ENCODE results near the gene ZC3H12D.

DNA sequence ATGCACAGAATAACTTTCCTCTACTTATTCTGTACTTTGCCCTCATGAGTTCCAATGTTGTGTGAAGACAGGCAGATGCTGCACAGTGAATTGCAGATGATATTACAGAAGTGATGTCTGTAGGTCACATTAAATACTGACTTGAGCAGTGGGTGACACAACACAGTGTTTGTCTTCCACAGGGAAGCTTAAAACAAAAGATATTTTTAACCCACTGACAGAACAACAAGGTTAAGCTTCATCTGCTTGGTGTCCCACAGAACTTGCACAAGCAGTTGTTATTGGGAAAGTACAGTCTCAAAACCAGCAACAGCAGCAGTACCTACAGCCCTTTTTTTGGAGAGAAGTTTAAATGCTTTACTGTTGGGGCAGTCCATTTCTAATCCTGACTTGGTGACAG is 74.3 kb downstream of the ZC3H12D start:
- no peak for TF ChIP-seq TAF1 (IDR thresholded peaks at IDR 0.05; ENCODE audit: low read depth, low read length)
- TF ChIP-seq POLR2A (IDR thresholded peaks at IDR 0.05; ENCODE audit: low read depth, low read length) = no peak
- TF ChIP-seq SPI1 (IDR thresholded peaks at IDR 0.05; ENCODE audit: low read depth, low read length) = no peak
- no peak for TF ChIP-seq POLR2AphosphoS5 (IDR thresholded peaks at IDR 0.05; ENCODE audit: low read depth, low read length)
- TF ChIP-seq POU2F2 (IDR thresholded peaks at IDR 0.05; ENCODE audit: low read depth, low read length) = no peak
- TF ChIP-seq PAX5 (IDR thresholded peaks at IDR 0.05; ENCODE audit: insufficient read depth, low read length, severe bottlenecking) = no peak

Measured in GM12891 (cell line).